Psoas muscle (tissue), 8 donors: ENCODE measurements around the gene CALHM2. TPM values are rescaled to one million over a fixed set of nuclear protein-coding genes. Genes with fewer than 3 reads are reported as not detected.

ENCODE experiments used
- ATAC-seq, 4 donors: fragments of 200-7000 bp; cut with Tn5 transposase; one replicate each; pipeline ENCODE4 v1.9.1; 2020; ENCODE audit warnings: moderate library complexity in 3 of 4, mild to moderate bottlenecking in 2 of 4
- DNase-seq, 2 donors: peaks; one replicate each; pipeline ENCODE4 v3.0.0-alpha.2; 2020
- H3K27ac ChIP-seq: fragments of 200-600 bp; one replicate; pipeline ENCODE4 v1.8.0; 2022
- H3K27me3 ChIP-seq, 3 donors: fragments of 200-600 bp in 1 of 3; one replicate each; pipeline versions ENCODE4 v1.6.1 to v1.8.0; 2013 to 2022; ENCODE audit warnings: low read length in 2 of 3, mild to moderate bottlenecking in 2 of 3, moderate library complexity in 1 of 3; ENCODE audit not compliant: insufficient read depth in 3 of 3
- H3K36me3 ChIP-seq, 2 donors: fragments of 200-600 bp in 1 of 2; one replicate each; pipeline versions ENCODE4 v1.6.1 to v1.8.0; 2013 to 2022; ENCODE audit warnings: low read depth in 1 of 2, mild to moderate bottlenecking in 1 of 2, moderate library complexity in 1 of 2; ENCODE audit not compliant: insufficient read depth in 1 of 2
- H3K4me1 ChIP-seq: fragments of 200-600 bp; one replicate; pipeline ENCODE4 v1.8.0; 2022
- H3K4me3 ChIP-seq: fragments of 200-600 bp; one replicate; pipeline ENCODE4 v1.8.0; 2022; ENCODE audit warnings: mild to moderate bottlenecking
- H3K9me3 ChIP-seq: fragments of 200-600 bp; one replicate; pipeline ENCODE4 v1.8.0; 2022
- WGBS, 3 donors: extraction: QIAGEN DNeasy Blood & Tissue Kit; methylation state at CpG; one replicate each; pipeline versions ENCODE4 v1.1.6 to v1.1.7; 2013; 5-methylcytosine and 5-hydroxymethylcytosine counted together
- intact Hi-C, 2 donors: fragments of 100-400 bp; cut with DNase I; formaldehyde crosslinking; loops; one replicate each; pipeline versions ENCODE4 v1.11.0 to v1.14.2; 2022
- polyA plus RNA-seq, 3 donors: library from polyadenylated mRNA; stranded (reverse); fragments of 200-250 nt; gene quantifications; one replicate each; pipeline ENCODE4 v1.2.3, GENCODE V29; 2013
- total RNA-seq, 4 donors: library from RNA; stranded (reverse); fragmentation: NEBNext Ultra II Directional in 2 of 4; extraction: Animal tissue kit (Norgen Biotek cat#: 25700) in 2 of 4; gene quantifications; one replicate each; pipeline versions ENCODE4 v1.2.1 to v1.2.4, GENCODE V29; 2021 to 2023
- TF ChIP-seq, protein P1 (sequence below): fragments of 200-600 bp; IDR thresholded peaks from one replicate; pipeline ENCODE4 v1.8.0; 2022; ENCODE audit warnings: antibody characterized with exemption
- donor health status: healthy with polysubstance abuse.
- donor health status: DM: no; HTN: no; CAD: no; lungs with moderate emphysema.
- donor health status: Bipolar disorder and iron deficiency.
- donor health status: healthy.
- donor health status: DM: yes; HTN: yes; CAD: no.
- donor health status: DM: no; HTN: no; CAD: no.
- donor health status: DM: no; HTN: no; CAD: no.
- donor health status: DM: yes; HTN: yes; CAD: no.

Gene CALHM2
- total and polyA plus RNA-seq, 7 donors: 6.3 to 9.3 (median 7.5) TPM

DNA sequence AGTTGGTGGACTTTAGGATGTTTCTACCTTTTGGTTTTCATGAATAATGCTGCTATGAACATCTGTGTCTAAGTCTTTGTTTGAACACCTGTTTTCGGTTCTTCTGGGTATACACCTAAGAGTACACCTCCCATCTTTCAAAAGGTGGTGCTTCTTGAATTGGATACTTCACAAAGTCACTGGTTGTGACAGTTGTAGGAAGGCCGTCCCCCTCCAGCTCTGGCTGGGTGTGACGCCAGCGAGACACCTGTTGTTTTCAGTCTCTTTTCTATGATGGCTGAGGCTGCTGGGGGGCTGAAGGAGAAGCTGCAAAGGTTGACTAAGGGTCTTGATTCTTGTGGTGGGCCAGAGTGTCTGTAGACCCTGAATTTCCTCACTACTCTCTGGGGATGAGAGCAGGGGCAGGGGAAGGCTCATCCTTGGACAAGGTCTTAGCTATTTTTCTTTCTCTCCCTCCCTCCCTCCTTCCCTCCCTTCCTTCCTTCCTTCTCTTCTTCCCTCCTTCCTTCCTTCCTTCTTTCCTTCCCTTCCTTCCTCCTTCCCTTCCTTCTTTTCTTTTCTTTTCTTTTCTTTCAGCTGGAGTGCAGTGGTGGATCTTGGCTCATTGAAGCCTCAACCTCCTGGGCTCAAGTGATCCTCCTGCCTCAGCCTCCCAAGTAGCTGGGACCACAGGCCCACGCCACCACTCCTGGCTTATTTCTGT is 46.9 kb upstream of the CALHM2 start:
- WGBS, 3 donors: 62 to 76% (median 64%) methylated on average over 5 of the region's 5 CpGs
- intact Hi-C loops: no loop called here
- Histone ChIP-seq H3K9me3 (no peaks in the 10 kb centered on the region), H3K4me3 (no peak overlapping the region), H3K4me1 (no peaks in the 10 kb centered on the region), H3K27ac (no peak overlapping the region), H3K36me3 (no peaks in the 10 kb centered on the region), H3K27me3 (peaks cover 0 to 21% (median 1%) of the 10 kb centered on the region in 3 donors)
- DNase-seq (no peak), ATAC-seq (peak in 1 of 4 donors; percentile 39)
- TF ChIP-seq, protein P1, sequence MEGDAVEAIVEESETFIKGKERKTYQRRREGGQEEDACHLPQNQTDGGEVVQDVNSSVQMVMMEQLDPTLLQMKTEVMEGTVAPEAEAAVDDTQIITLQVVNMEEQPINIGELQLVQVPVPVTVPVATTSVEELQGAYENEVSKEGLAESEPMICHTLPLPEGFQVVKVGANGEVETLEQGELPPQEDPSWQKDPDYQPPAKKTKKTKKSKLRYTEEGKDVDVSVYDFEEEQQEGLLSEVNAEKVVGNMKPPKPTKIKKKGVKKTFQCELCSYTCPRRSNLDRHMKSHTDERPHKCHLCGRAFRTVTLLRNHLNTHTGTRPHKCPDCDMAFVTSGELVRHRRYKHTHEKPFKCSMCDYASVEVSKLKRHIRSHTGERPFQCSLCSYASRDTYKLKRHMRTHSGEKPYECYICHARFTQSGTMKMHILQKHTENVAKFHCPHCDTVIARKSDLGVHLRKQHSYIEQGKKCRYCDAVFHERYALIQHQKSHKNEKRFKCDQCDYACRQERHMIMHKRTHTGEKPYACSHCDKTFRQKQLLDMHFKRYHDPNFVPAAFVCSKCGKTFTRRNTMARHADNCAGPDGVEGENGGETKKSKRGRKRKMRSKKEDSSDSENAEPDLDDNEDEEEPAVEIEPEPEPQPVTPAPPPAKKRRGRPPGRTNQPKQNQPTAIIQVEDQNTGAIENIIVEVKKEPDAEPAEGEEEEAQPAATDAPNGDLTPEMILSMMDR: no peak

DNA sequence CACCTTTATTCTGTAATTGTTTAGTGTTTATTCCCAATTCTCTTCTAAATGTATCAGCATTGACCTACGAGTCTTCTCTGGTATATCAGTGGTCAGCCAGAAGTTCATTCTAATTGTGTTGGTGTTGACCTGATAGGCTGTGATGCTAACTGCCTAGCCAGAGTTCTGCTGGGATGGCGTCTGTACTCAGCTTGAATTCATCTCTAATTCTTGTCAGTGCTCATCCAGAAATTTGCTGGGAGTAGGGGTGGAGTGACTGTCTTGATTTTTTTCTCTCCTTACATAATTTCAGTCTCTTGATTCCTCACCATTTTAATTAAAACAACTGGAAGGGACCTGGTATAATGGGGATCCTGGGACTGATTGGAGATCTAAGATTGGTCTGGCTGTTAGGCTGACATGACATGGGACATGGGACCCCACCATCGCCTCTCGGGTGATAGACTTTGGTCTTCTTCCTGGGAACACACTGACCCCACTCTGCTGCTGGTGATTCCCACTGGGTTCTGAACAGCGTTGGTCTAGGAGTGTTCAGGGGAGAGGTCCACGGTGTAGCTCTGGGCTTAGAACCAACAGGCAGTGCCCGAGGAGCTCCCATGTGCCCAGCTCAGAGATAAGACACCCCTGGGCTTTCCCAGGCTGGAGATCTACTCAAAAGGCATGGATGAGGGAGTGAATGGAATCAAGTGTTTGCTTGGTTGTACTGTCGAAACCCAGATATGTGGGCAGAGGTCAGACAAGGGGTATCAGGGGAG is 45.2 kb upstream of the CALHM2 start:
- no peak for ATAC-seq
- intact Hi-C loops: no loop called here
- DNase-seq: no peak
- Histone ChIP-seq H3K9me3 (no peaks in the 10 kb centered on the region), H3K36me3 (no peaks in the 10 kb centered on the region), H3K4me3 (no peak overlapping the region), H3K27ac (no peak overlapping the region), H3K27me3 (peaks cover 0 to 36% (median 6%) of the 10 kb centered on the region in 3 donors), H3K4me1 (peaks cover 5% of the 10 kb centered on the region)
- 87 to 89% (median 88%) methylated on average over 8 of the region's 8 CpGs for WGBS, 3 donors
- TF ChIP-seq, protein P1: no peak

DNA sequence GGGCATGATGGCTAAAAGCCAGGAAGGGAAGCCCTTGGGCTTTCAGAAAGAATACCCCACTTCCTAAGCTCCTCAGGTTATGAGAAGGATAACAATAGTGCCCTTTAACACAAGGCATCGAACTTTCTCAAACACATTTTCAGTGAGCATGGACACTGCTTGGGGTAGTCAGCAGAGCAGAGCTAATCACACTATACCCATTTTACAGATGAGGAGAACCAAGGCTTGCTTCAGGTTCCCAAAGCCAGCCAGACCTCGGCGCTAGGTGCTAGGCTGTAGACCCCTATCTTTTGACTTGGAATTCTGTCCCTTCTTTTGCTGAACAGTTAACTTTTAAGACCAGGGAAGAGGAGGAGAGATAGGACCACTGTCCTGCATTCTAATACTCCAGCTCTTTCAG is 43.2 kb upstream of the CALHM2 start:
- 93% methylated on average over 3 of the region's 3 CpGs for WGBS, 3 donors
- intact Hi-C loops: no loop called here
- Histone ChIP-seq H3K4me3 (no peak overlapping the region), H3K27me3 (peaks cover 0 to 36% (median 6%) of the 10 kb centered on the region in 3 donors), H3K9me3 (no peaks in the 10 kb centered on the region), H3K36me3 (no peaks in the 10 kb centered on the region), H3K27ac (no peak overlapping the region), H3K4me1 (peaks cover 5% of the 10 kb centered on the region)
- no peak for ATAC-seq
- DNase-seq: peak in 1 of 2 donors; percentile 16
- TF ChIP-seq, protein P1: no peak

DNA sequence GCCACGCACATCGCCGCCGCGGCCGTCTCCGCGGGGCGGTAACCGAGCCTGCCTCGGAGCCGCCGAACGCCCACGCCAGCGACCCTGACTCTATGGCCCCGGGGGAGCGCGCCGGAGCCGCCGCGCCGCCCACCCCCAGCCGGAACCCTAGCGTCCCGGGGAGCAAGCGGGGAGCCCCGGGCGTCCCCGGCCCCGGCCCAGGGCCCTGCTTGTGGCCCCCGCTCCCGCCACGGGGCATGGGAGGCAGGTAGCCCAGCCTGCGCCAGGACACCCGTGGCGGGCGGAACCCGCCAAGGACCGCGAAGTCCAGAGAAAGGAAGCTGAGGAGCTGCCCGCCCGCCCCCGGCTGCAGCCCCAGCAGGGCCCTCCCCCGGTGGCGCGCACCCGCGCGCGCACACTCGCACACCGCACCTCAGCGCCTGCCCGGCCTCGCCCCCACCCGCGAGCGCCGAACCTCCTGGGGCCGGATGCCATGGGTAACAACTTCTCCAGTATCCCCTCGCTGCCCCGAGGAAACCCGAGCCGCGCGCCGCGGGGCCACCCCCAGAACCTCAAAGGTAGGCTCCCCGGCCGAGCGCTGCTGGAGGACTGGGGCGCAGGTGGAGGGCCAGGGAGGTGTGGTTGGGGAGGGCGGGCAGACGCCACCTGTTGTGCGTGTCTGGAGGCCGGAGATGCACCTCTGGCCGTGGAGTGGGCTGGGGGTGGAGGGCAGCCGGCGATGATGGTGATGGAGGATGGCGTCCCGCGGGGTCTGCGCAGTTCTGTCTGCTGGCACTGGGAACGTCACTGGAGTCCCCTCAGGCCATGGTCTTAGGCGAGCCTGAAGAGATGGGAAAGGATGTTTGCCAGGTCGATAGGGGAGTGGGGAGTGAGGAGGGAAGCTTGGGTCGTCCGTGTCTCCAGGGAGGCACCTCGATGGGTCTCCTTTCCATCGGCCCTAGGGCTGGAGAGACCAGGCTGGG is 42.0 kb upstream of the CALHM2 start:
- TF ChIP-seq, protein P1: no peak
- Histone ChIP-seq H3K9me3 (no peaks in the 10 kb centered on the region), H3K4me1 (peaks cover 5% of the 10 kb centered on the region), H3K4me3 (peak overlapping the region; percentile 72), H3K27ac (no peak overlapping the region), H3K36me3 (no peaks in the 10 kb centered on the region), H3K27me3 (peaks cover 0 to 36% (median 6%) of the 10 kb centered on the region in 3 donors)
- intact Hi-C loops: no loop called here
- DNase-seq (peak in 1 of 2 donors; percentile 60), ATAC-seq (peak; percentile 21 to 45 (median 31))
- WGBS, 3 donors: 2 to 6% (median 5%) methylated on average over 33 to 91 of the region's 92 CpGs
